Measurements from ENCODE around the gene SIGLEC5. TPM values are rescaled to one million over a fixed set of nuclear protein-coding genes. Genes with fewer than 3 reads are reported as not detected.
"Not testable (repeated sequence)": the region's sequence is repeated elsewhere in the genome, so short reads cannot be mapped to it uniquely, and the experiment has no call there.

The SIGLEC5 gene
- total and polyA plus RNA-seq, 2 experiments from 2014 or later, result not detected

GRCh38 chr19:51646730-51647129 is 16.5 kb upstream of the SIGLEC5 start, which contains the start of gene SIGLEC14:
Gene SIGLEC14 (minus strand): TSS chr19:51646825. CDS start chr19:51646759, 66 bp downstream.
- H3K4me1 ChIP-seq (ENCODE audit: insufficient read depth); H3K27ac ChIP-seq (ENCODE audit: low read depth); H3K27me3 ChIP-seq (ENCODE audit: insufficient read depth); H3K4me3 ChIP-seq; H3K4me1 Mint-ChIP-seq; DNase-seq (ENCODE audit: low spot score); H3K9me2 ChIP-seq (ENCODE audit: insufficient read depth); ATAC-seq; H3K27ac Mint-ChIP-seq; H4K20me1 ChIP-seq (replicated peaks; ENCODE audit: insufficient read depth); H3K4me3 Mint-ChIP-seq; H3K36me3 ChIP-seq (ENCODE audit: insufficient read depth); H3K79me2 ChIP-seq (replicated peaks; ENCODE audit: insufficient read depth); H3F3A ChIP-seq (replicated peaks; ENCODE audit: low read depth); H3K4me2 ChIP-seq: not testable (repeated sequence)
- Mint-ChIP-seq H3K9me3 (peaks cover 85% of the 10 kb centered on the region), H3K36me3 (ENCODE audit: low read depth) (peaks cover 25% of the 10 kb centered on the region), H3K27me3 (ENCODE audit: insufficient read depth, low read depth, poor library complexity) (peaks cover 11% of the 10 kb centered on the region)
- 0 out of 2 replicates have a peak within 1 kb of the TSS, but pooled peaks have one; percentile 14 for H2AFZ ChIP-seq

- no peaks in the 10 kb centered on the region for H3K9me2 ChIP-seq (ENCODE audit: insufficient read depth)
- Mint-ChIP-seq H3K36me3 (ENCODE audit: low read depth) (peaks cover 20% of the 10 kb centered on the region; the same call in 2 of the 3 replicates), H3K4me3 (no peak overlapping the region), H3K27ac (no peak overlapping the region), H3K27me3 (ENCODE audit: insufficient read depth, low read depth, poor library complexity) (peaks cover 11% of the 10 kb centered on the region), H3K4me1 (no peaks in the 10 kb centered on the region), H3K9me3 (peaks cover 85% of the 10 kb centered on the region)
- no peak overlapping the region for H3K4me3 ChIP-seq
- peak; percentile 43 for DNase-seq (ENCODE audit: low spot score)
- H3K4me2 ChIP-seq, result no peak overlapping the region
- H2AFZ ChIP-seq, result no peak overlapping the region
- H3K27ac ChIP-seq (ENCODE audit: low read depth), result no peak overlapping the region
- no peaks in the 10 kb centered on the region for H3K27me3 ChIP-seq (ENCODE audit: insufficient read depth)
- H3K79me2 ChIP-seq (replicated peaks; ENCODE audit: insufficient read depth), result no peaks in the 10 kb centered on the region
- H4K20me1 ChIP-seq (replicated peaks; ENCODE audit: insufficient read depth), result no peaks in the 10 kb centered on the region
- ATAC-seq, result peak; percentile 56
- H3K36me3 ChIP-seq (ENCODE audit: insufficient read depth), result no peaks in the 10 kb centered on the region
- H3F3A ChIP-seq (replicated peaks; ENCODE audit: low read depth), result no peaks in the 10 kb centered on the region
- H3K4me1 ChIP-seq (ENCODE audit: insufficient read depth), result no peaks in the 10 kb centered on the region
- TF ChIP-seq STAT1 (IDR thresholded peaks at IDR 0.05; ENCODE audit: unreplicated experiment), result no peak
- TF ChIP-seq NANOG (IDR thresholded peaks at IDR 0.05; ENCODE audit: borderline replicate concordance), result no peak
- no peak for TF ChIP-seq EZH2 (IDR thresholded peaks at IDR 0.05; ENCODE audit: low read depth, unreplicated experiment)
- TF ChIP-seq POLR2AphosphoS5 (IDR thresholded peaks at IDR 0.05; ENCODE audit: low read depth), result no peak
- no peak for TF ChIP-seq REST (IDR thresholded peaks at IDR 0.05; ENCODE audit: unreplicated experiment)
- TF ChIP-seq CTCF (conservative IDR thresholded peaks at IDR 0.05; ENCODE audit: low read depth in 2 of 2), result no peak
- no peak for TF ChIP-seq ETS1 (IDR thresholded peaks at IDR 0.05)
- TF ChIP-seq ZNF462 (CRISPR knock-in tag; IDR thresholded peaks at IDR 0.05), result no peak
Measured at GRCh38 chr19:51644636-51645271, 14.6 kb upstream of the SIGLEC5 start.
